ENCODE data around the gene KDM4C. TPM values are rescaled to one million over a fixed set of nuclear protein-coding genes. Genes with fewer than 3 reads are reported as not detected.

Gene KDM4C
- total and polyA plus RNA-seq, 2 of the 8 experiments (the other 6 are each of a cell fraction or from before 2014, with no cell fraction given), result 13.0 to 26.1 TPM

- H3K18ac ChIP-seq (ENCODE audit: extremely low read depth, low read length), result no peak overlapping the region
- H2BK120ac ChIP-seq (replicated peaks; ENCODE audit: low read depth, low read length), result no peak overlapping the region
- no peaks in the 10 kb centered on the region for H3K36me3 ChIP-seq (ENCODE audit: control insufficient read depth in 2 of 4, insufficient read depth in 4 of 4, low read length in 3 of 4)
- no peak overlapping the region for H3K27ac ChIP-seq (ENCODE audit: low read depth, low read length)
- peak overlapping the region; percentile 11; the same call in 1 of the 2 replicates for H2BK5ac ChIP-seq (ENCODE audit: low read depth, low read length)
- H3K23me2 ChIP-seq (ENCODE audit: low read depth, low read length), result no peaks in the 10 kb centered on the region
- no peak overlapping the region for H2AFZ ChIP-seq (ENCODE audit: low read length)
- no peak overlapping the region for H4K5ac ChIP-seq (ENCODE audit: insufficient read length, low read depth, low read length)
- H2AK5ac ChIP-seq (ENCODE audit: low read depth, low read length), result no peak overlapping the region
- H3K27me3 ChIP-seq (replicated peaks in 1 of 4; ENCODE audit: control insufficient read depth in 3 of 4, extremely low read depth in 1 of 4, insufficient read depth in 3 of 4, low read length in 3 of 4), result no peaks in the 10 kb centered on the region
- H4K91ac ChIP-seq (replicated peaks; ENCODE audit: insufficient read length, low read length), result no peak overlapping the region
- H3K4ac ChIP-seq (replicated peaks; ENCODE audit: insufficient read length, low read depth, low read length), result no peak overlapping the region
- no peak for DNase-seq (ENCODE audit: low read depth in 1 of 2, low spot score in 2 of 2)
- H2BK15ac ChIP-seq (ENCODE audit: low read length), result no peak overlapping the region
- peak overlapping the region; percentile 6; the same call in 1 of the 2 replicates for H2BK20ac ChIP-seq (ENCODE audit: low read length)
- no peak overlapping the region for H3K14ac ChIP-seq (ENCODE audit: insufficient read length)
- TF ChIP-seq ATF3 (IDR thresholded peaks at IDR 0.05; ENCODE audit: insufficient read depth, low read depth, low read length) (no peak), USF2 (IDR thresholded peaks at IDR 0.05; ENCODE audit: low read length) (no peak), FOSL1 (IDR thresholded peaks at IDR 0.05; ENCODE audit: insufficient read depth, low read depth, low read length) (no peak), ATF2 (IDR thresholded peaks at IDR 0.05; ENCODE audit: low read length) (no peak), HDAC6 (IDR thresholded peaks at IDR 0.05; ENCODE audit: low read depth, low read length) (no peak), EGR1 (IDR thresholded peaks at IDR 0.05; ENCODE audit: borderline replicate concordance, low read depth, low read length) (no peak), SAP30 (IDR thresholded peaks at IDR 0.05; ENCODE audit: insufficient read depth, insufficient replicate concordance, low read length) (no peak), TCF12 (IDR thresholded peaks at IDR 0.05; ENCODE audit: low read depth, low read length) (no peak)
- 85% methylated on average over 3 of the region's 3 CpGs; no CpG with 5 or more reads in 1 of the 2 experiments for WGBS, 2 experiments (ENCODE audit: extremely low coverage in 1 of 2, insufficient coverage in 1 of 2, insufficient read length in 1 of 2, insufficient replicate concordance in 2 of 2, low coverage in 1 of 2, low lambda C conversion rate in 2 of 2, missing lambda C conversion rate in 1 of 2)
- no peak for FAIRE-seq
- no peak overlapping the region for H3K23ac ChIP-seq (ENCODE audit: insufficient read length)
- H2BK12ac ChIP-seq (ENCODE audit: low read depth, low read length), result no peak overlapping the region
- H3K4me2 ChIP-seq (ENCODE audit: insufficient read depth in 1 of 2, low read depth in 2 of 2, low read length in 2 of 2), result peak overlapping the region; percentile 30 to 37; a peak in 1 of 4 replicates
- peaks cover 0 to 83% of the 10 kb centered on the region in 2 experiments; a peak in 3 of 4 replicates for H3K79me2 ChIP-seq (ENCODE audit: control insufficient read depth in 1 of 2, insufficient read depth in 2 of 2, low read length in 2 of 2)
- H4K8ac ChIP-seq (ENCODE audit: extremely low read depth, insufficient read depth, low read length), result no peak overlapping the region
- H3K79me1 ChIP-seq (ENCODE audit: low read depth, low read length), result no peaks in the 10 kb centered on the region; the same call in 1 of the 2 replicates
- peaks cover 4 to 17% (median 14%) of the 10 kb centered on the region in 4 experiments for H3K4me1 ChIP-seq (replicated peaks in 1 of 4; ENCODE audit: control insufficient read depth in 3 of 4, insufficient read depth in 4 of 4, low read length in 3 of 4)
- no peak overlapping the region for H3K56ac ChIP-seq (replicated peaks; ENCODE audit: insufficient read length, low read depth, low read length)
- CTCF ChIA-PET (ENCODE audit: partially characterized antibody), result no interaction called here
- no peak overlapping the region for H3K4me3 ChIP-seq (ENCODE audit: extremely low read depth in 1 of 4, insufficient read depth in 2 of 4, low read depth in 3 of 4, low read length in 4 of 4)
- no peak overlapping the region for H3K9ac ChIP-seq (replicated peaks in 1 of 4; ENCODE audit: extremely low read depth in 1 of 4, low read depth in 3 of 4, low read length in 3 of 4)
- H4K20me1 ChIP-seq (replicated peaks in 1 of 2; ENCODE audit: control insufficient read depth in 1 of 2, insufficient read depth in 2 of 2, low read length in 2 of 2), result no peaks in the 10 kb centered on the region
- POLR2A ChIA-PET (ENCODE audit: partially characterized antibody), result no interaction called here
- no peaks in the 10 kb centered on the region for H3K9me3 ChIP-seq (ENCODE audit: insufficient read depth in 2 of 2, low read depth in 1 of 2, low read length in 1 of 2)
These were observed 30.0 kb downstream of the KDM4C start for GRCh38 chr9:6787793-6788161.

All from H1 (cell line).